Fibroblast of gingiva (primary cell): Measurements from ENCODE around the gene C16orf78.
A peak's percentile ranks its signal among the peaks of the same experiment; 100 is the strongest.
"Not testable (repeated sequence)": the region's sequence is repeated elsewhere in the genome, so short reads cannot be mapped to it uniquely, and the experiment has no call there.

Experiments used
- DNase-seq: peaks from one replicate; pipeline ENCODE4 v3.0.0-alpha.2; 2011; ENCODE audit warnings: low read depth

C16orf78 gene

GRCh38 chr16:49350265-49351095, 23.1 kb upstream of the C16orf78 start:
- peak; percentile 9 for DNase-seq

- DNase-seq: no peak
Observed at GRCh38 chr16:49351096-49351487, 22.5 kb upstream of the C16orf78 start.

GRCh38 chr16:49352892-49353291, 20.7 kb upstream of the C16orf78 start:
- no peak for DNase-seq

GRCh38 chr16:49353680-49354079, 19.9 kb upstream of the C16orf78 start:
- DNase-seq: no peak

GRCh38 chr16:49354101-49354500, 19.5 kb upstream of the C16orf78 start:
- DNase-seq: no peak

- DNase-seq: no peak
Observed at GRCh38 chr16:49354991-49355390, 18.6 kb upstream of the C16orf78 start.

- no peak for DNase-seq
Observed at GRCh38 chr16:49355933-49356665, 17.5 kb upstream of the C16orf78 start.

- no peak for DNase-seq
Observed at GRCh38 chr16:49356728-49357488, 16.7 kb upstream of the C16orf78 start.

GRCh38 chr16:49359591-49359990, 14.0 kb upstream of the C16orf78 start:
- no peak for DNase-seq

GRCh38 chr16:49361731-49362130, 11.9 kb upstream of the C16orf78 start:
- not testable (repeated sequence) for DNase-seq

- no peak for DNase-seq
Observed at GRCh38 chr16:49362230-49362629, 11.4 kb upstream of the C16orf78 start.

- no peak for DNase-seq
Observed at GRCh38 chr16:49365711-49366509, 7.7 kb upstream of the C16orf78 start.

GRCh38 chr16:49366669-49367068, 6.9 kb upstream of the C16orf78 start:
- no peak for DNase-seq

GRCh38 chr16:49369651-49370611, 3.7 kb upstream of the C16orf78 start:
- DNase-seq: no peak

- no peak for DNase-seq
Observed at GRCh38 chr16:49376206-49376605, 2.6 kb downstream of the C16orf78 start.

GRCh38 chr16:49377196-49377755, 3.7 kb downstream of the C16orf78 start:
- DNase-seq: no peak

GRCh38 chr16:49378238-49378637, 4.6 kb downstream of the C16orf78 start:
- no peak for DNase-seq

- no peak for DNase-seq
Observed at GRCh38 chr16:49378816-49379215, 5.2 kb downstream of the C16orf78 start.

- DNase-seq: no peak
Observed at GRCh38 chr16:49382916-49383315, 9.3 kb downstream of the C16orf78 start.

- no peak for DNase-seq
Observed at GRCh38 chr16:49395021-49395420, 21.4 kb downstream of the C16orf78 start.
